KMS-11 (cell line): Measurements from ENCODE around the gene UBE2H.
"Not testable (repeated sequence)": the region's sequence is repeated elsewhere in the genome, so short reads cannot be mapped to it uniquely, and the experiment has no call there.

ENCODE experiments used
- H2AFZ ChIP-seq: fragments of 200-600 bp; sonication (generic); 2 replicates; pipeline ENCODE4 v1.6.1; 2016; ENCODE audit warnings: antibody characterized with exemption, mixed run types, low read depth
- H3K27ac ChIP-seq: fragments of 200-600 bp; sonication (generic); 2 replicates; pipeline ENCODE4 v1.6.1; 2016; ENCODE audit warnings: mild to moderate bottlenecking, mixed run types
- H3K27me3 ChIP-seq: fragments of 200-600 bp; sonication (generic); 2 replicates; pipeline ENCODE4 v1.6.1; 2017; ENCODE audit warnings: mild to moderate bottlenecking, low read depth, mixed run types, moderate library complexity; ENCODE audit not compliant: insufficient read depth
- H3K36me3 ChIP-seq: fragments of 200-600 bp; sonication (generic); 2 replicates; pipeline ENCODE4 v1.6.1; 2017; ENCODE audit warnings: mild to moderate bottlenecking, mixed run types; ENCODE audit not compliant: insufficient read depth
- H3K4me1 ChIP-seq: fragments of 200-600 bp; sonication (generic); 2 replicates; pipeline ENCODE4 v1.6.1; 2016; ENCODE audit warnings: mild to moderate bottlenecking, low read depth, mixed run types; ENCODE audit not compliant: poor library complexity, severe bottlenecking
- H3K4me2 ChIP-seq: fragments of 200-600 bp; sonication (generic); 2 replicates; pipeline ENCODE4 v1.7.0; 2016; ENCODE audit warnings: mild to moderate bottlenecking, mixed run types
- H3K4me3 ChIP-seq: fragments of 200-600 bp; sonication (generic); IDR thresholded peaks from 2 replicates; pipeline ENCODE4 v1.6.1; 2017; ENCODE audit warnings: low read depth, low read length, mixed read lengths; ENCODE audit not compliant: insufficient read depth
- H3K79me2 ChIP-seq: fragments of 200-600 bp; sonication (generic); 2 replicates; pipeline ENCODE4 v1.6.1; 2016; ENCODE audit warnings: low read depth, mixed run types; ENCODE audit not compliant: insufficient read depth
- H3K9ac ChIP-seq: fragments of 200-600 bp; sonication (generic); 2 replicates; pipeline ENCODE4 v1.6.1; 2016; ENCODE audit warnings: mild to moderate bottlenecking, mixed run types
- H4K20me1 ChIP-seq: fragments of 200-600 bp; sonication (generic); 2 replicates; pipeline ENCODE4 v1.6.1; 2016; ENCODE audit warnings: mild to moderate bottlenecking, mixed run types; ENCODE audit not compliant: insufficient read depth
- CTCF ChIP-seq: fragments of 200-600 bp; sonication (generic); conservative IDR thresholded peaks from 2 replicates; pipeline ENCODE4 v1.6.1; 2017; ENCODE audit warnings: low read depth, mild to moderate bottlenecking, antibody characterized with exemption, low read length, moderate library complexity, mixed read lengths

Gene UBE2H

GRCh38 chr7:129796186-129796775, 156.5 kb downstream of the UBE2H start:
- Histone ChIP-seq H4K20me1 (no peaks in the 10 kb centered on the region), H3K4me1 (peaks cover 8% of the 10 kb centered on the region), H3K79me2 (no peaks in the 10 kb centered on the region), H3K27ac (no peak overlapping the region), H3K9ac (no peak overlapping the region), H3K4me2 (no peak overlapping the region), H3K36me3 (no peaks in the 10 kb centered on the region), H2AFZ (no peak overlapping the region), H3K27me3 (no peaks in the 10 kb centered on the region), H3K4me3 (no peak overlapping the region)
- TF ChIP-seq CTCF: no peak

- not testable (repeated sequence) for H2AFZ ChIP-seq, H3K79me2 ChIP-seq, H3K4me1 ChIP-seq, H3K4me3 ChIP-seq, H4K20me1 ChIP-seq, H3K4me2 ChIP-seq, H3K27ac ChIP-seq, H3K36me3 ChIP-seq, H3K9ac ChIP-seq, H3K27me3 ChIP-seq
Observed at GRCh38 chr7:129794461-129794860, 158.3 kb downstream of the UBE2H start.

- no peak for TF ChIP-seq CTCF
- H3K36me3 ChIP-seq: no peaks in the 10 kb centered on the region
- no peak overlapping the region for H3K4me2 ChIP-seq
- no peak overlapping the region for H3K4me3 ChIP-seq
- no peak overlapping the region for H2AFZ ChIP-seq
- H3K79me2 ChIP-seq: no peaks in the 10 kb centered on the region
- peaks cover 8% of the 10 kb centered on the region for H3K4me1 ChIP-seq
- H3K27ac ChIP-seq: no peak overlapping the region
- no peak overlapping the region for H3K9ac ChIP-seq
- no peaks in the 10 kb centered on the region for H4K20me1 ChIP-seq
- H3K27me3 ChIP-seq: no peaks in the 10 kb centered on the region
Observed at GRCh38 chr7:129793506-129794310, 159.1 kb downstream of the UBE2H start.

GRCh38 chr7:129792721-129793120, 160.0 kb downstream of the UBE2H start:
- H2AFZ ChIP-seq: no peak overlapping the region
- H3K27me3 ChIP-seq: no peaks in the 10 kb centered on the region
- TF ChIP-seq CTCF: no peak
- H3K9ac ChIP-seq: no peak overlapping the region
- H3K4me1 ChIP-seq: peaks cover 8% of the 10 kb centered on the region
- H3K4me2 ChIP-seq: no peak overlapping the region
- no peaks in the 10 kb centered on the region for H3K79me2 ChIP-seq
- H3K4me3 ChIP-seq: no peak overlapping the region
- H3K36me3 ChIP-seq: no peaks in the 10 kb centered on the region
- no peak overlapping the region for H3K27ac ChIP-seq
- H4K20me1 ChIP-seq: no peaks in the 10 kb centered on the region

- Histone ChIP-seq H3K4me3 (no peak overlapping the region), H3K27ac (no peak overlapping the region), H3K9ac (no peak overlapping the region), H3K36me3 (no peaks in the 10 kb centered on the region), H3K4me2 (no peak overlapping the region), H3K27me3 (no peaks in the 10 kb centered on the region), H3K4me1 (peaks cover 10% of the 10 kb centered on the region), H4K20me1 (no peaks in the 10 kb centered on the region), H3K79me2 (no peaks in the 10 kb centered on the region), H2AFZ (no peak overlapping the region)
- no peak for TF ChIP-seq CTCF
Observed at GRCh38 chr7:129790136-129790535, 162.6 kb downstream of the UBE2H start.
